IMR-90 (cell line): ENCODE results near the gene GSE1. TPM values are rescaled to one million over a fixed set of nuclear protein-coding genes. Genes with fewer than 3 reads are reported as not detected.

ENCODE experiments used
- CEBPB ChIP-seq: IDR thresholded peaks from 2 replicates; pipeline ENCODE4 v1.6.1; 2012; ENCODE audit warnings: low read depth, low read length, improper control_type of control experiment
- CHD1 ChIP-seq: IDR thresholded peaks from 2 replicates; pipeline ENCODE4 v1.6.1; 2012; ENCODE audit warnings: low read depth, low read length, improper control_type of control experiment
- MAZ ChIP-seq: IDR thresholded peaks from 2 replicates; pipeline ENCODE4 v1.6.1; 2012; ENCODE audit warnings: low read depth, mild to moderate bottlenecking, low read length, improper control_type of control experiment, moderate library complexity, borderline replicate concordance
- NFE2L2 ChIP-seq: fragments of 150-350 bp; IDR thresholded peaks from 2 replicates; pipeline ENCODE4 v1.6.1; 2016; ENCODE audit warnings: low read depth, mild to moderate bottlenecking, low read length
- RAD21 ChIP-seq: IDR thresholded peaks from 2 replicates; pipeline ENCODE4 v1.6.1; 2012; ENCODE audit warnings: low read length, improper control_type of control experiment
- SMC3 ChIP-seq: fragments of 150-350 bp; IDR thresholded peaks from 2 replicates; pipeline ENCODE4 v1.6.1; 2016; ENCODE audit warnings: low read depth, mild to moderate bottlenecking, antibody characterized with exemption, low read length, moderate library complexity
- polyA plus RNA-seq, 3 experiments: library from polyadenylated mRNA; depleted of rRNA; stranded (reverse); fragments of >200 nt; gene quantifications; 2 replicates each; pipeline ENCODE4 v1.2.3, GENCODE V29; 2012; ENCODE audit warnings: low replicate concordance in 1 of 3
- total RNA-seq: library from RNA; depleted of rRNA; stranded (reverse); fragments of >200 nt; gene quantifications from 2 replicates; pipeline ENCODE4 v1.2.3, GENCODE V29; 2012

Gene GSE1
- total and polyA plus RNA-seq, 2 of the 4 experiments (the other 2 are of a cell fraction) = 14.9 to 25.5 TPM

- TF ChIP-seq MAZ (no peak), CEBPB (no peak), RAD21 (no peak), CHD1 (no peak), SMC3 (no peak), NFE2L2 (no peak)
Observed at GRCh38 chr16:85612801-85613603, at the start of gene GSE1 (continued).
